SK-N-SH treated with all-trans-retinoic acid at 6 μM for 48 hours (cell line): Measurements from ENCODE around the gene OST4.

ENCODE experiments used
- ATAC-seq: fragments of 200-7000 bp; cut with Tn5 transposase; 3 replicates; pipeline ENCODE4 v1.9.1; 2020; ENCODE audit warnings: mild to moderate bottlenecking, moderate library complexity
- ARNTL ChIP-seq: fragments of 450-650 bp; formaldehyde crosslinking; IDR thresholded peaks from 2 replicates; pipeline ENCODE4 v1.5.0; 2020; ENCODE audit warnings: low read depth, mild to moderate bottlenecking, moderate library complexity, borderline replicate concordance
- BACH2 ChIP-seq: fragments of 250-450 bp; sonication (Bioruptor Pico); IDR thresholded peaks from 2 replicates; pipeline ENCODE4 v1.9.0; 2021; ENCODE audit warnings: mild to moderate bottlenecking, borderline replicate concordance
- CSDC2 ChIP-seq: fragments of 250-450 bp; sonication (Bioruptor Pico); IDR thresholded peaks from 2 replicates; pipeline ENCODE4 v1.5.0; 2020; ENCODE audit warnings: mild to moderate bottlenecking, moderate library complexity
- ESRRG ChIP-seq: fragments of 250-450 bp; sonication (Bioruptor Pico); IDR thresholded peaks from 2 replicates; pipeline ENCODE4 v1.6.1; 2021; ENCODE audit warnings: mild to moderate bottlenecking
- GLIS3 ChIP-seq: fragments of 250-450 bp; sonication (Bioruptor Pico); IDR thresholded peaks from 2 replicates; pipeline ENCODE4 v1.5.0; 2020; ENCODE audit warnings: mild to moderate bottlenecking, moderate library complexity
- ISL1 ChIP-seq: fragments of 250-450 bp; sonication (Bioruptor Pico); IDR thresholded peaks from 2 replicates; pipeline ENCODE4 v2.1.2; 2022; ENCODE audit warnings: mild to moderate bottlenecking, moderate library complexity
- OSR1 ChIP-seq: fragments of 250-450 bp; sonication (Bioruptor Pico); IDR thresholded peaks from 2 replicates; pipeline ENCODE4 v1.8.0; 2022; ENCODE audit warnings: moderate library complexity, mild to moderate bottlenecking, inconsistent platforms
- RARB ChIP-seq: fragments of 250-450 bp; sonication (Bioruptor Pico); IDR thresholded peaks from 2 replicates; pipeline ENCODE4 v1.8.0; 2021; ENCODE audit warnings: mild to moderate bottlenecking, moderate library complexity
- SNAI2 ChIP-seq: fragments of 250-450 bp; sonication (Bioruptor Pico); IDR thresholded peaks from 2 replicates; pipeline ENCODE4 v1.5.0; 2020; ENCODE audit warnings: mild to moderate bottlenecking, moderate library complexity
- TCF4 ChIP-seq: fragments of 250-450 bp; sonication (Bioruptor Pico); IDR thresholded peaks from 2 replicates; pipeline ENCODE4 v1.8.0; 2021; ENCODE audit warnings: mild to moderate bottlenecking, moderate library complexity, borderline replicate concordance
- TOX ChIP-seq: fragments of 250-450 bp; sonication (Bioruptor Pico); IDR thresholded peaks from 2 replicates; pipeline ENCODE4 v1.8.0; 2021; ENCODE audit warnings: mild to moderate bottlenecking, moderate library complexity, borderline replicate concordance
- ZC3H10 ChIP-seq: fragments of 250-450 bp; sonication (Bioruptor Pico); IDR thresholded peaks from 2 replicates; pipeline ENCODE4 v1.5.1; 2021; ENCODE audit warnings: mild to moderate bottlenecking, moderate library complexity
- ZFP3 ChIP-seq: fragments of 250-450 bp; sonication (Bioruptor Pico); IDR thresholded peaks from 2 replicates; pipeline ENCODE4 v1.5.0; 2020; ENCODE audit warnings: mild to moderate bottlenecking, moderate library complexity
- ZFP30 ChIP-seq: fragments of 450-650 bp; formaldehyde crosslinking; IDR thresholded peaks from 2 replicates; pipeline ENCODE4 v1.5.0; 2022; ENCODE audit warnings: mild to moderate bottlenecking, moderate library complexity
- ZNF565 ChIP-seq: fragments of 450-650 bp; formaldehyde crosslinking; conservative IDR thresholded peaks from 2 replicates; pipeline ENCODE4 v1.5.0; 2020; ENCODE audit warnings: low read depth, mild to moderate bottlenecking, moderate library complexity
- ZNF70 ChIP-seq: fragments of 450-650 bp; formaldehyde crosslinking; IDR thresholded peaks from 2 replicates; pipeline ENCODE4 v1.5.0; 2020; ENCODE audit warnings: mild to moderate bottlenecking, moderate library complexity
- TF ChIP-seq, protein P1 (sequence below): fragments of 250-450 bp; sonication (Bioruptor Pico); IDR thresholded peaks from 2 replicates; pipeline ENCODE4 v1.8.0; 2020; ENCODE audit warnings: mild to moderate bottlenecking, moderate library complexity, borderline replicate concordance
- TF ChIP-seq, protein P2 (sequence below): fragments of 250-450 bp; sonication (Bioruptor Pico); IDR thresholded peaks from 2 replicates; pipeline ENCODE4 v1.5.1; 2021; ENCODE audit warnings: mild to moderate bottlenecking, moderate library complexity
- TF ChIP-seq, protein P3 (sequence below): fragments of 250-450 bp; sonication (Bioruptor Pico); IDR thresholded peaks from 2 replicates; pipeline ENCODE4 v1.5.0; 2020; ENCODE audit warnings: mild to moderate bottlenecking, moderate library complexity
- TF ChIP-seq, protein P4 (sequence below): fragments of 250-450 bp; sonication (Bioruptor Pico); IDR thresholded peaks from 2 replicates; pipeline ENCODE4 v1.5.1; 2020; ENCODE audit warnings: low read depth, mild to moderate bottlenecking, moderate library complexity
- TF ChIP-seq, protein P5 (sequence below): fragments of 250-450 bp; sonication (Bioruptor Pico); IDR thresholded peaks from 2 replicates; pipeline ENCODE4 v1.8.0; 2021; ENCODE audit warnings: low read depth, mild to moderate bottlenecking, moderate library complexity, borderline replicate concordance

The OST4 gene

DNA sequence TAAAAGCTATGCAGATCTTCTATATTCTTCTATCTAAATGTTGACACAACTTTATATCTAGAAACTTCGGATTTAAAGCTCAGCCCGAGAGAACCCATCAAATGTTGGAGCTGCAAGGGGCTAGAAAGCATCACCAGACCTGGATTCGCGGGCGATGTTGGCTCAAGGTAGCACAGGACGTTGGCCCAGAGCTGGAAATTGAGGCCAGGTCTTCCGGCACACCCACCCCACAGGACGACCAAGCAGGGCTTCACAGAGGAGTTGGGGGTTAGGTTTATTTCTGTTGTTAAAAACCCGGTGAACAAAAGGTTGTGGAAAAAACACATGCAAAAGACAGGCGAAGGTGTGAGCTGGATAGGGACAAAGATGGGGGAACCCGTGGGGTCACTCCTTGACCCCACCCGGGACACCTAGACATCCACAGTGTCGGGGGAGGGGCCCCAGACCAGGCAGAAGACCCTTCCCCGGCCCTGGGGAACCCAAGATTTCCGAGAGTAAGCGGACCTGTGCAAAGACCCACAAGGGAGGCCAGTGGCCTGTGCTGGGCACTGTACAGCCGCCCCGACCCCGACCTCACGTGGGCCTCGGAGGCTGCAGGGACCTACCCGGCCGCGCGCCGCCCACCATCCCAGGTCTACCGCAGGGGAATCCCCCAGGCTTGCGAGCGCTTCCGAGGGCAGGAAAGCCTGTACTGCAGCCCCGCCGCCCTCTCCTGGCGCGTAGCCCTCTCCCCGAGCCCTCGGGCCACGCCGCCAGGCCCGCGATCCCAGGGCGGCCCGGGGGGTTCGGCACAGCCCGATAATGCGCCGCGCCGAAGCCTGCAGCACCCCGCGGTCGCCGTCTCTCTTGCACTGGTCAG lies 21.8 kb downstream of the OST4 start:
- no peak for TF ChIP-seq ISL1 (CRISPR knock-in tag)
- TF ChIP-seq GLIS3 (CRISPR knock-in tag): 0 out of 2 replicates have a peak, but pooled peaks have one; percentile 3
- no peak for TF ChIP-seq TCF4 (CRISPR knock-in tag)
- ATAC-seq: peak; percentile 39

DNA sequence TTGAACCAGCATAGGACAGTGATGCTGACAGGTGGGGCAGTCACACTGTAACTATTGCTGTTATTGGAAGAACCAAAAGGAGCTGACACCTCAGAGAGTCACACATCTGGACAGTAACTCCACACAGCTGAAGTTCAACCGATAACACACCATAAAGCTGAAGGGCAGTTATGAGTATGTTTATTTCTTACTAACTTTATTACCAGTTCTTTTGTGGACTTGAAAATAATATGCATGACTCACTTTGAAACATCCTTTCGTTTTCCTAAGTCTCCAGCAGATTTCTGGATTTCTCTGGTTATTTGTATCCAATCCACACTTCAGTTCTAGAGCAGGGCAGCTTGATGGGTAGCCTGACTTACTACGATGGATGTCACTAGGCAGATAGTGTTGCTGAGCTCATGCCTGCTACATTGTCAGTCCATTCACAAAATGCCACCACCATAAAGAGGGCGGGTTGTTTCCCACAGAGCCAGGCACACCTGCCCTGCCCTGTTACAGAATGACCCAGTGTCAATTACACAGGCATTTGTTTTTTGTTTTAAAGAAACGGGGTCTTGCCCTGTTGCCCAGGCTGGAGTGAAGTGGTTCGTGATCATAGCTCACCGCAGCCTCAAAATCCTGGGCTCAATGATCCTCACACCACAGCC lies 28.3 kb downstream of the OST4 start:
- ATAC-seq: peak; percentile 16
- TF ChIP-seq, protein P1, sequence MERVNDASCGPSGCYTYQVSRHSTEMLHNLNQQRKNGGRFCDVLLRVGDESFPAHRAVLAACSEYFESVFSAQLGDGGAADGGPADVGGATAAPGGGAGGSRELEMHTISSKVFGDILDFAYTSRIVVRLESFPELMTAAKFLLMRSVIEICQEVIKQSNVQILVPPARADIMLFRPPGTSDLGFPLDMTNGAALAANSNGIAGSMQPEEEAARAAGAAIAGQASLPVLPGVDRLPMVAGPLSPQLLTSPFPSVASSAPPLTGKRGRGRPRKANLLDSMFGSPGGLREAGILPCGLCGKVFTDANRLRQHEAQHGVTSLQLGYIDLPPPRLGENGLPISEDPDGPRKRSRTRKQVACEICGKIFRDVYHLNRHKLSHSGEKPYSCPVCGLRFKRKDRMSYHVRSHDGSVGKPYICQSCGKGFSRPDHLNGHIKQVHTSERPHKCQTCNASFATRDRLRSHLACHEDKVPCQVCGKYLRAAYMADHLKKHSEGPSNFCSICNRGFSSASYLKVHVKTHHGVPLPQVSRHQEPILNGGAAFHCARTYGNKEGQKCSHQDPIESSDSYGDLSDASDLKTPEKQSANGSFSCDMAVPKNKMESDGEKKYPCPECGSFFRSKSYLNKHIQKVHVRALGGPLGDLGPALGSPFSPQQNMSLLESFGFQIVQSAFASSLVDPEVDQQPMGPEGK (CRISPR knock-in tag): no peak
- TF ChIP-seq ZFP3 (CRISPR knock-in tag): no peak
- no peak for TF ChIP-seq ZC3H10 (CRISPR knock-in tag)
- TF ChIP-seq, protein P2, sequence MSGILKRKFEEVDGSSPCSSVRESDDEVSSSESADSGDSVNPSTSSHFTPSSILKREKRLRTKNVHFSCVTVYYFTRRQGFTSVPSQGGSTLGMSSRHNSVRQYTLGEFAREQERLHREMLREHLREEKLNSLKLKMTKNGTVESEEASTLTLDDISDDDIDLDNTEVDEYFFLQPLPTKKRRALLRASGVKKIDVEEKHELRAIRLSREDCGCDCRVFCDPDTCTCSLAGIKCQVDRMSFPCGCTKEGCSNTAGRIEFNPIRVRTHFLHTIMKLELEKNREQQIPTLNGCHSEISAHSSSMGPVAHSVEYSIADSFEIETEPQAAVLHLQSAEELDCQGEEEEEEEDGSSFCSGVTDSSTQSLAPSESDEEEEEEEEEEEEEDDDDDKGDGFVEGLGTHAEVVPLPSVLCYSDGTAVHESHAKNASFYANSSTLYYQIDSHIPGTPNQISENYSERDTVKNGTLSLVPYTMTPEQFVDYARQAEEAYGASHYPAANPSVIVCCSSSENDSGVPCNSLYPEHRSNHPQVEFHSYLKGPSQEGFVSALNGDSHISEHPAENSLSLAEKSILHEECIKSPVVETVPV (CRISPR knock-in tag): no peak
- TF ChIP-seq ZFP30 (CRISPR knock-in tag): no peak
- TF ChIP-seq TOX (CRISPR knock-in tag): no peak
- TF ChIP-seq TCF4 (CRISPR knock-in tag): no peak
- TF ChIP-seq ESRRG (CRISPR knock-in tag): no peak
- TF ChIP-seq, protein P3, sequence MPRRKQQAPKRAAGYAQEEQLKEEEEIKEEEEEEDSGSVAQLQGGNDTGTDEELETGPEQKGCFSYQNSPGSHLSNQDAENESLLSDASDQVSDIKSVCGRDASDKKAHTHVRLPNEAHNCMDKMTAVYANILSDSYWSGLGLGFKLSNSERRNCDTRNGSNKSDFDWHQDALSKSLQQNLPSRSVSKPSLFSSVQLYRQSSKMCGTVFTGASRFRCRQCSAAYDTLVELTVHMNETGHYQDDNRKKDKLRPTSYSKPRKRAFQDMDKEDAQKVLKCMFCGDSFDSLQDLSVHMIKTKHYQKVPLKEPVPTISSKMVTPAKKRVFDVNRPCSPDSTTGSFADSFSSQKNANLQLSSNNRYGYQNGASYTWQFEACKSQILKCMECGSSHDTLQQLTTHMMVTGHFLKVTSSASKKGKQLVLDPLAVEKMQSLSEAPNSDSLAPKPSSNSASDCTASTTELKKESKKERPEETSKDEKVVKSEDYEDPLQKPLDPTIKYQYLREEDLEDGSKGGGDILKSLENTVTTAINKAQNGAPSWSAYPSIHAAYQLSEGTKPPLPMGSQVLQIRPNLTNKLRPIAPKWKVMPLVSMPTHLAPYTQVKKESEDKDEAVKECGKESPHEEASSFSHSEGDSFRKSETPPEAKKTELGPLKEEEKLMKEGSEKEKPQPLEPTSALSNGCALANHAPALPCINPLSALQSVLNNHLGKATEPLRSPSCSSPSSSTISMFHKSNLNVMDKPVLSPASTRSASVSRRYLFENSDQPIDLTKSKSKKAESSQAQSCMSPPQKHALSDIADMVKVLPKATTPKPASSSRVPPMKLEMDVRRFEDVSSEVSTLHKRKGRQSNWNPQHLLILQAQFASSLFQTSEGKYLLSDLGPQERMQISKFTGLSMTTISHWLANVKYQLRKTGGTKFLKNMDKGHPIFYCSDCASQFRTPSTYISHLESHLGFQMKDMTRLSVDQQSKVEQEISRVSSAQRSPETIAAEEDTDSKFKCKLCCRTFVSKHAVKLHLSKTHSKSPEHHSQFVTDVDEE (CRISPR knock-in tag): no peak
- no peak for TF ChIP-seq ISL1 (CRISPR knock-in tag)
- no peak for TF ChIP-seq ZNF565 (CRISPR knock-in tag)
- TF ChIP-seq, protein P4, sequence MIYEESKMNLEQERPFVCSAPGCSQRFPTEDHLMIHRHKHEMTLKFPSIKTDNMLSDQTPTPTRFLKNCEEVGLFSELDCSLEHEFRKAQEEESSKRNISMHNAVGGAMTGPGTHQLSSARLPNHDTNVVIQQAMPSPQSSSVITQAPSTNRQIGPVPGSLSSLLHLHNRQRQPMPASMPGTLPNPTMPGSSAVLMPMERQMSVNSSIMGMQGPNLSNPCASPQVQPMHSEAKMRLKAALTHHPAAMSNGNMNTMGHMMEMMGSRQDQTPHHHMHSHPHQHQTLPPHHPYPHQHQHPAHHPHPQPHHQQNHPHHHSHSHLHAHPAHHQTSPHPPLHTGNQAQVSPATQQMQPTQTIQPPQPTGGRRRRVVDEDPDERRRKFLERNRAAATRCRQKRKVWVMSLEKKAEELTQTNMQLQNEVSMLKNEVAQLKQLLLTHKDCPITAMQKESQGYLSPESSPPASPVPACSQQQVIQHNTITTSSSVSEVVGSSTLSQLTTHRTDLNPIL: no peak
- no peak for TF ChIP-seq ZNF70 (CRISPR knock-in tag)
- no peak for TF ChIP-seq OSR1 (CRISPR knock-in tag)
- no peak for TF ChIP-seq CSDC2 (CRISPR knock-in tag)
- TF ChIP-seq, protein P5, sequence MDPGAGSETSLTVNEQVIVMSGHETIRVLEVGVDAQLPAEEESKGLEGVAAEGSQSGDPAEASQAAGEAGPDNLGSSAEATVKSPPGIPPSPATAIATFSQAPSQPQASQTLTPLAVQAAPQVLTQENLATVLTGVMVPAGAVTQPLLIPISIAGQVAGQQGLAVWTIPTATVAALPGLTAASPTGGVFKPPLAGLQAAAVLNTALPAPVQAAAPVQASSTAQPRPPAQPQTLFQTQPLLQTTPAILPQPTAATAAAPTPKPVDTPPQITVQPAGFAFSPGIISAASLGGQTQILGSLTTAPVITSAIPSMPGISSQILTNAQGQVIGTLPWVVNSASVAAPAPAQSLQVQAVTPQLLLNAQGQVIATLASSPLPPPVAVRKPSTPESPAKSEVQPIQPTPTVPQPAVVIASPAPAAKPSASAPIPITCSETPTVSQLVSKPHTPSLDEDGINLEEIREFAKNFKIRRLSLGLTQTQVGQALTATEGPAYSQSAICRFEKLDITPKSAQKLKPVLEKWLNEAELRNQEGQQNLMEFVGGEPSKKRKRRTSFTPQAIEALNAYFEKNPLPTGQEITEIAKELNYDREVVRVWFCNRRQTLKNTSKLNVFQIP (CRISPR knock-in tag): no peak
- TF ChIP-seq SNAI2 (CRISPR knock-in tag): no peak
- TF ChIP-seq ARNTL (CRISPR knock-in tag): no peak
- no peak for TF ChIP-seq RARB
- no peak for TF ChIP-seq BACH2 (CRISPR knock-in tag)
- TF ChIP-seq, all 23 proteins: peak for 0
